Activated naive CD4-positive, alpha-beta T cell treated with anti-CD3 and anti-CD28 coated beads for 36 hours (primary cell): ENCODE results near the gene DNAJB2. TPM values are rescaled to one million over a fixed set of nuclear protein-coding genes. Genes with fewer than 3 reads are reported as not detected.

Source experiments
- CTCF ChIA-PET: fragments of 350-600 bp; sonication (Branson Sonifier 250); formaldehyde crosslinking; loops from one replicate; lab custom pipeline; 2021; ENCODE audit warnings: antibody characterized with exemption; lab: Charles Lee
- DNase-seq: peaks from one replicate; pipeline ENCODE4 v3.0.0-alpha.2; 2020
- H3K27ac Mint-ChIP-seq: one replicate; pipeline ENCODE4 v1.8.0; 2021; ENCODE audit warnings: mild to moderate bottlenecking, mixed read lengths
- H3K27me3 Mint-ChIP-seq: one replicate; pipeline ENCODE4 v1.8.0; 2021; ENCODE audit warnings: low read depth, mixed read lengths
- H3K36me3 Mint-ChIP-seq: one replicate; pipeline ENCODE4 v1.8.0; 2021; ENCODE audit warnings: low read depth, mixed read lengths
- H3K4me1 Mint-ChIP-seq: one replicate; pipeline ENCODE4 v1.8.0; 2021; ENCODE audit warnings: low read depth, mixed read lengths
- H3K4me3 Mint-ChIP-seq: one replicate; pipeline ENCODE4 v1.8.0; 2021; ENCODE audit warnings: mild to moderate bottlenecking, moderate library complexity, mixed read lengths
- H3K9me3 Mint-ChIP-seq: one replicate; pipeline ENCODE4 v1.8.0; 2021; ENCODE audit warnings: mixed read lengths
- intact Hi-C: fragments of 100-400 bp; cut with micrococcal nuclease; formaldehyde crosslinking; loops from one replicate; pipeline ENCODE4 v1.15.1; 2023
- total RNA-seq, 2 experiments: library from RNA; stranded (reverse); gene quantifications; one replicate each; pipeline ENCODE4 v1.2.3, GENCODE V29; 2021

DNAJB2 gene
- total RNA-seq, 2 experiments from 2014 or later: 24.6 to 24.9 TPM

- Mint-ChIP-seq H3K27ac (no peak overlapping the region), H3K4me1 (peaks cover 20% of the 10 kb centered on the region), H3K9me3 (no peaks in the 10 kb centered on the region), H3K36me3 (no peaks in the 10 kb centered on the region), H3K27me3 (peaks cover 3% of the 10 kb centered on the region), H3K4me3 (peak overlapping the region; percentile 77)
- CTCF ChIA-PET: interaction anchor here (0.5 to 7.1 kb wide), 62 partner anchors 11 to 1057 kb away, joined by 3 to 196 read pairs (median 5); partner anchors contain the start of genes ANKZF1, CNPPD1, DNAJB2 and GLB1L
- peak; percentile 89 for DNase-seq
- intact Hi-C loops: loop anchor here (1.0 kb wide), 6 partner anchors 15 to 236 kb away; partner anchors contain the start of genes ANKZF1, ATG9A, DNAJB2 and TUBA4A
Observed at GRCh38 chr2:219294356-219295351, 15.5 kb downstream of the DNAJB2 start.

DNA sequence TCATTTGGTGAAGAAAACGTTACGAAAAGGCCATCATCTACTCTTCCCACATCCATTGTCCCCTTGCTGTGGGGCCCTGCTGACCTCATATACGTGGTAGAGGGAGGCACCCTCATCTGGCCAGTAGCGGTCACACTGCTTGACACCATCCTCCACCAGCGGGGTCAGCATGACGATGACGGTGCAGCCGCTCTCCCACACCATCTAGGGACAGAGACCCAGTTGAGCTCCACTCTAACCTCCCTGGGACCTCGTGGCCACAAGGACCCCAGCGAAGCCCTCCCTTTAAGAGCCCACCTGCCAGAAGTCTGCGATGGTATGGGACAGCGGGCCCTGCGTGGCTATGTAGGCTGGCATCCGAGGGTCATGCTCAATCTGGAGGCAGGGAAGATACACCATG, 17.0 kb downstream of the DNAJB2 start:
- Mint-ChIP-seq H3K9me3 (no peaks in the 10 kb centered on the region), H3K27ac (no peak overlapping the region), H3K4me1 (peaks cover 20% of the 10 kb centered on the region), H3K4me3 (no peak overlapping the region), H3K27me3 (peaks cover 3% of the 10 kb centered on the region), H3K36me3 (no peaks in the 10 kb centered on the region)
- intact Hi-C loops: no loop called here
- no peak for DNase-seq
- CTCF ChIA-PET: interaction anchor here (1.1 to 7.1 kb wide), 16 partner anchors 10 to 141 kb away, joined by 3 to 196 read pairs (median 14); partner anchors contain the start of genes ANKZF1, CNPPD1, DNAJB2 and NHEJ1

DNA sequence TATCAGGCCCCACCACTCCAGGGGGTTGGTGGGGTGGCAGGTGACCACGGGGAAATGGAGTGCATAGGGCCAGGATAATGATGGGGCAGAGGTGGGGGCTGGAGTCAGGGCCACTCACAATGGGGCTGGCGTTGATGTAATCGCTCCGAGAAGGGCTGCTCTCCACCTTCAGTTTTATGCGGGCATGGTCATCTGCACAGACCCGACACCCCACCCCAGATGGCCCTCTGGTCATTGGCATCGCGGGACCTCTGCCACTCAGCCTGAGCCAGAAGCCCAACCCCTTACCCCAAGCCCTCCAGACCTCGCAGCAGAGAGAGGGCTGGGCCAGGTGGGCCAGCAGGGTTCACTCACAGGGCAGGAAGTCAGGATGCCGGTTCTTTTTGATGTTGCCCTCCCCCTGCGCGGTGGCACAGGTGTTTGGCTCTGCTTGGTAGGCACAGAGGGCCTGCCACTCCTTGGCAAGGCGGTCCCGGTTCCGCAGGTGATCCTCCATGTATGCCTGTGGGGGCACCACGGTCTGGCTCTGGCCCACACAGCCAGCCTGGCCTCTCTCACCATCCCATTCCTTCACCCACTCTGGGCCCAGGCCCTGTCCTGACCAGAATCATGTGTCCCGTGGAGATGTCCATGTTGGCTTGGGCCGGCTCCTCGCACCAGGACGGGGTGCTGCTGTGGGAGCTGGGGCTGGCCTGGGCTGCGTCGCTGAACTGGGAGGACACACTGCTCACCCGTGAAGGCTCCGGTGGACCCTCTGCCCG, 17.6 kb downstream of the DNAJB2 start:
- no peak overlapping the region for H3K27ac Mint-ChIP-seq
- intact Hi-C loops: no loop called here
- no peak for DNase-seq
- peaks cover 3% of the 10 kb centered on the region for H3K27me3 Mint-ChIP-seq
- CTCF ChIA-PET: interaction anchor here (0.7 to 7.1 kb wide), 11 partner anchors 9 to 209 kb away, joined by 3 to 196 read pairs (median 17); partner anchors contain the start of genes ANKZF1, ATG9A, DNAJB2 and GLB1L
- no peaks in the 10 kb centered on the region for H3K36me3 Mint-ChIP-seq
- peaks cover 20% of the 10 kb centered on the region for H3K4me1 Mint-ChIP-seq
- H3K9me3 Mint-ChIP-seq: no peaks in the 10 kb centered on the region
- H3K4me3 Mint-ChIP-seq: no peak overlapping the region

DNA sequence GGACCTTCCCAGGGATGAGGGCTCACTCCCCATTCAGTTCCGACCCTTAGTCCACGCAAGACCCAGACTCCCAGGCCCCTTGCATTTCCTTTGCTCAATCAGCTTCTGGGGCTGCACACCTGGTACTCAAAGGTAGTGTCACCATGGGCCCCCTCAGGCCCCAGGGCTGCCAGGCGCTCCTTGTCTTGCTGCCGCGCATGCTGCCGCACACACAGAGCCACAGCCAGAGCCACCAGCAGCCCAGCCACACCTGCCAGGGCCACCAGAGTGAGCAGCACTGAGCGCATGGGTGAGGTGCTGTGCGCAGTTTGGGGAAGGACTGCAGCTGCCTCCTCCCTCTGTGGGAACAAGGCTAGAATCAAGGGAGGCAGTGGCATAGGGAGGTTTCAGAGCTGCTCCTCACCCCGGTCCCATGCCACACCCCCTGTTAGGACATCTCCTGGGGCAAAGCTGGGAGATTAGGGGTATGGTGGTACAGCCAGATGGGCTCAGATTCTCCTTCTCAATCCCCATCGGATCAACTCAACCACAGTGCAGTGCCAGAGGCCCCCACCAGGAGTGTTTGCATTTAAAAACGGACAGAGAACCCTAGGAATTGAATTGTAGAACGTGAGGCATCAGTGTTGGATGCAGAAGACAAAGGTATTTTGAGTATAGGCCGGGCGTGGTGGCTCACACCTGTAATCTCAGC, 18.7 kb downstream of the DNAJB2 start:
- intact Hi-C loops: loop anchor here (1.0 kb wide), 3 partner anchors 80 to 138 kb away; partner anchors contain the start of genes ABCB6 and NHEJ1
- H3K4me3 Mint-ChIP-seq: no peak overlapping the region
- H3K27ac Mint-ChIP-seq: no peak overlapping the region

GRCh38 chr2:219298759-219299371, 19.7 kb downstream of the DNAJB2 start:
- H3K9me3 Mint-ChIP-seq: no peaks in the 10 kb centered on the region
- no peak overlapping the region for H3K4me3 Mint-ChIP-seq
- CTCF ChIA-PET: interaction anchor here (0.6 to 5.2 kb wide), 24 partner anchors 10 to 843 kb away, joined by 3 to 58 read pairs (median 4); partner anchors contain the start of genes ANKZF1, ATG9A, DNAJB2 and GLB1L
- peak; percentile 94 for DNase-seq
- H3K27ac Mint-ChIP-seq: no peak overlapping the region
- H3K4me1 Mint-ChIP-seq: peaks cover 20% of the 10 kb centered on the region
- no peaks in the 10 kb centered on the region for H3K36me3 Mint-ChIP-seq
- peaks cover 3% of the 10 kb centered on the region for H3K27me3 Mint-ChIP-seq
- intact Hi-C loops: loop anchor here (1.0 kb wide), 4 partner anchors 53 to 139 kb away; partner anchors contain the start of genes ABCB6 and NHEJ1

More for the DNA sequence above, 18.7 kb downstream of the DNAJB2 start:
- CTCF ChIA-PET: interaction anchor here (0.6 to 5.2 kb wide), 20 partner anchors 8 to 210 kb away, joined by 3 to 58 read pairs (median 4); partner anchors contain the start of genes ANKZF1, ATG9A, DNAJB2 and GLB1L
- Mint-ChIP-seq H3K27me3 (peaks cover 3% of the 10 kb centered on the region), H3K9me3 (no peaks in the 10 kb centered on the region), H3K4me1 (peaks cover 20% of the 10 kb centered on the region), H3K36me3 (no peaks in the 10 kb centered on the region)
- DNase-seq: no peak

- no peak overlapping the region for H3K4me3 Mint-ChIP-seq
- peaks cover 3% of the 10 kb centered on the region for H3K27me3 Mint-ChIP-seq
- H3K9me3 Mint-ChIP-seq: no peaks in the 10 kb centered on the region
- no peak for DNase-seq
- H3K4me1 Mint-ChIP-seq: peaks cover 16% of the 10 kb centered on the region
- H3K27ac Mint-ChIP-seq: no peak overlapping the region
- no peaks in the 10 kb centered on the region for H3K36me3 Mint-ChIP-seq
- CTCF ChIA-PET: interaction anchor here (0.6 to 5.2 kb wide), 20 partner anchors 9 to 843 kb away, joined by 3 to 58 read pairs (median 6); partner anchors contain the start of genes ANKZF1, ATG9A, DNAJB2 and GLB1L
- intact Hi-C loops: loop anchor here (1.0 kb wide), 1 partner anchor 53 kb away; no protein-coding TSS in a partner anchor
Observed at GRCh38 chr2:219299372-219299760, 20.2 kb downstream of the DNAJB2 start.

GRCh38 chr2:219300022-219300421, 20.9 kb downstream of the DNAJB2 start:
- no peak overlapping the region for H3K27ac Mint-ChIP-seq
- no peaks in the 10 kb centered on the region for H3K36me3 Mint-ChIP-seq
- no peak overlapping the region for H3K4me3 Mint-ChIP-seq
- H3K27me3 Mint-ChIP-seq: peaks cover 3% of the 10 kb centered on the region
- H3K4me1 Mint-ChIP-seq: peaks cover 13% of the 10 kb centered on the region
- H3K9me3 Mint-ChIP-seq: no peaks in the 10 kb centered on the region
- DNase-seq: no peak
- CTCF ChIA-PET: interaction anchor here (0.5 to 5.2 kb wide), 15 partner anchors 13 to 534 kb away, joined by 3 to 58 read pairs (median 7); partner anchors contain the start of genes DNAJB2, GLB1L, NHEJ1 and STK16
- intact Hi-C loops: no loop called here

DNA sequence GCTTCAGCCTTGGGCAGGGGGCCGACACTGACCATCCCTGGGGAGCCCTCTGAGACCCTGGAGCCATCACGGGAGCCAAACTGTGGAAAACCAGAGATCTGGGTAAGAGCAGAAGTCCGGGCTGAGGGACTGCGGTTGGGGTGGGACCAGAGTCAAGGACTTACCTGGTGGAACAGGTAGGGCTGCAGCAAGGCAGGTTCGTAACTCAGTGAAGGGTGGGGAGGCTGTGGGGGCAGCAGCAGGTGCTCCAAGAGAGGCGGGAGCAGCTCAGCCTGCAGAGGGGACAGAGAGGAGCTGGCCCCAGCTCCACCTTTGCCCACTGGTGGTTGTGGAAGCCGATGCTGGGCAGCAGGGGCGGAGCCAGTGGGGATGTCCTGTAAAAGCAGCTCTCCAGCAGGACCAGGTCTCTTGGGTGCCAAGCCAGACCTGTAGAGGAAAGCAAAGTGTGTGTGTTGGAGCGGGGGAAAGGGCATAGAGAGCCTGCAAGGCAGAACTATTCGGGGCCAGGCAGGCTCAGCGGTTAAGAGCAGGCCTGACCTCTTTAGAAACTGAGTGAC, 23.3 kb downstream of the DNAJB2 start:
- DNase-seq: no peak
- no peaks in the 10 kb centered on the region for H3K9me3 Mint-ChIP-seq
- no peaks in the 10 kb centered on the region for H3K36me3 Mint-ChIP-seq
- H3K4me3 Mint-ChIP-seq: no peak overlapping the region
- no peak overlapping the region for H3K27ac Mint-ChIP-seq
- CTCF ChIA-PET: interaction anchor here (0.7 to 1.7 kb wide), 3 partner anchors 26 to 148 kb away, joined by 3 to 6 read pairs (median 3); no protein-coding TSS in a partner anchor
- intact Hi-C loops: no loop called here
- H3K27me3 Mint-ChIP-seq: peaks cover 21% of the 10 kb centered on the region
- peaks cover 2% of the 10 kb centered on the region for H3K4me1 Mint-ChIP-seq

DNA sequence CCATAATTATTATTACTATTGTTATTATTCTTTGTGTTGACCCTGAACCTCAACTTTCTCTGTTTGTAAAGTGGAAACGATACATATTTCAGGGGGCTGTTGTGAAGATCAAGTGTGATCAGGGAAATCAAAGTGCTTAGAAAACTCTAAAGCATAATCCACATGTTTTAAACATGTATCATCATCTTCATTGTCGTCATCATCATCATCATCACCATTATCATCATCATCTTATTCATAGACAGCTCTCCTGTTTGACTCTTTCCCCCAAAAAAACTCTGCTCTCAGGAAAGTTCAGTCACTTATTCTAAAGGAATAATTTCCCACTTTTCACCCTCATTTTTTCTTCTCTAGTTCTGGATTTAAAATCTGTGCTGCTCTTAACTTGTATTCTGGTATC, 25.1 kb downstream of the DNAJB2 start:
- Mint-ChIP-seq H3K27me3 (peaks cover 32% of the 10 kb centered on the region), H3K4me1 (peaks cover 4% of the 10 kb centered on the region), H3K4me3 (no peak overlapping the region), H3K36me3 (no peaks in the 10 kb centered on the region), H3K9me3 (no peaks in the 10 kb centered on the region), H3K27ac (no peak overlapping the region)
- intact Hi-C loops: no loop called here
- CTCF ChIA-PET: interaction anchor here (3.8 kb wide), 1 partner anchor 9 kb away, joined by 17 read pairs; no protein-coding TSS in a partner anchor
- DNase-seq: no peak

DNA sequence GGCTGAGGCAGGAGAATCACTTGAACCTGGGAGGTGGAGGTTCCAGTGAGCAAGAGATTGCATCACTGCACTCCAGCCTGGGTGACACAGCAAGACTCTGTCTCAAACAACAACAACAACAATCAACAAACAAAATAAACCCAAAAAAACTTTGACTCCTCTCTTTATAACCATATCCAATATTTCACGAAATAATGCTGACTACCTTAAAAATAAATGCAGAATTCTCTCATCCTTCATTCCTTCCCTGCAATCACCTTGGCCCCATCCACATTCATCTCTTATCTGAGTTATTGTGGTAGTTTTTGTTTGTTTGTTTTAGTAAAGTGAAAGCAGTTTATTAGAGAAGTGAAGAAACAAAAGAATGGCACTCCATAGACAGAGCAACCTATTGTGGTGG, 26.9 kb downstream of the DNAJB2 start:
- DNase-seq: no peak
- no peaks in the 10 kb centered on the region for H3K36me3 Mint-ChIP-seq
- peaks cover 44% of the 10 kb centered on the region for H3K27me3 Mint-ChIP-seq
- H3K4me1 Mint-ChIP-seq: peaks cover 8% of the 10 kb centered on the region
- H3K9me3 Mint-ChIP-seq: no peaks in the 10 kb centered on the region
- no peak overlapping the region for H3K27ac Mint-ChIP-seq
- H3K4me3 Mint-ChIP-seq: no peak overlapping the region
- intact Hi-C loops: loop anchor here (5.0 kb wide), 1 partner anchor 259 kb away; no protein-coding TSS in a partner anchor
- CTCF ChIA-PET: interaction anchor here (1.1 to 3.8 kb wide), 2 partner anchors 11 to 44 kb away, joined by 3 to 17 read pairs; no protein-coding TSS in a partner anchor
